Upper lobe of right lung (tissue), 1 donor: ENCODE data around the gene UNC5A. TPM values are rescaled to one million over a fixed set of nuclear protein-coding genes. Genes with fewer than 3 reads are reported as not detected.
A peak's percentile ranks its signal among the peaks of the same experiment; 100 is the strongest.

ENCODE experiments used
- ATAC-seq: fragments of 200-7000 bp; cut with Tn5 transposase; one replicate; pipeline ENCODE4 v1.9.1; 2020; ENCODE audit warnings: mild to moderate bottlenecking, moderate library complexity
- DNase-seq: peaks from one replicate; pipeline ENCODE4 v3.0.0-alpha.2; 2020
- H3K27ac ChIP-seq: fragments of 200-600 bp; one replicate; pipeline ENCODE4 v1.8.0; 2022
- H3K27me3 ChIP-seq: fragments of 200-600 bp; one replicate; pipeline ENCODE4 v1.8.0; 2022; ENCODE audit warnings: mild to moderate bottlenecking
- H3K36me3 ChIP-seq: fragments of 200-600 bp; one replicate; pipeline ENCODE4 v1.8.0; 2022
- H3K4me1 ChIP-seq: fragments of 200-600 bp; one replicate; pipeline ENCODE4 v1.8.0; 2022
- H3K4me3 ChIP-seq: fragments of 200-600 bp; one replicate; pipeline ENCODE4 v1.8.0; 2022; ENCODE audit warnings: mild to moderate bottlenecking
- H3K9me3 ChIP-seq: fragments of 200-600 bp; one replicate; pipeline ENCODE4 v1.8.0; 2022
- CTCF ChIP-seq: fragments of 200-600 bp; IDR thresholded peaks from one replicate; pipeline ENCODE4 v1.8.0; 2022; ENCODE audit warnings: antibody characterized with exemption
- intact Hi-C: fragments of 100-400 bp; cut with DNase I; formaldehyde crosslinking; loops from one replicate; pipeline ENCODE4 v1.11.0; 2022
- total RNA-seq: library from RNA; stranded (reverse); fragmentation: NEBNext Ultra II Directional; extraction: Animal tissue kit (Norgen Biotek cat#: 25700); gene quantifications from one replicate; pipeline ENCODE4 v1.2.1, GENCODE V29; 2021
- donor health status: DM: no; HTN: yes; CAD: no; lungs with severe emphysema.

UNC5A gene
- total RNA-seq, 1 donor from 2014 or later, result 0.46 TPM

DNA sequence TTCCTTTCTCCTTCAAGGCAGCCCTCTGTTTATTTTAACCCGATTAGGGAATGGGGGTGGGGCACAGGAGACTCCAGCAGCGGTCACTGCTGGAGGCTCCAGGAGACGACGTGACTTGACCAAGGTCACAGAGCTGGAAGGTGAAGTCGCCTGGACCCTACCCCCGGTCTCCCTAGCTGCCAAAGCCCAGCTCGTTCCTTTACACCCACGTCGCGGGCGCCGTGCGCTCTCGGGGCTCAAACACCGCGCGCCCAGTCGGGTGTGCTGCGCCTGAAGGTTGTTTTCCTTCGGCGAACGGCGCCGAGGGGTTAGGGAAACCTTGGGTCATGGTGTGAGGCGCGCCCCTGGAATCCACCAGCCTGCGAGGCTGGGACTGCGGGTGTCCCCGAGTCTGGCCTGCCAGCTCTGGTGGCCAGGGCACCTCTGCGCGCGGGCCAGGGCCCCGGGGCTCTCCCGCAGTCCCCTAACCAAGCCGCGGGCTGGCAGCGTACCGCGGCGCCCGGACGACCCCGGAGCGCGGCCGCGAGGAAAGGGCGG lies 747 bp upstream of the UNC5A start:
- no peak for TF ChIP-seq CTCF
- Histone ChIP-seq H3K9me3 (no peaks in the 10 kb centered on the region), H3K4me1 (no peaks in the 10 kb centered on the region), H3K4me3 (no peak overlapping the region), H3K27ac (no peak overlapping the region), H3K27me3 (peaks cover 89% of the 10 kb centered on the region), H3K36me3 (no peaks in the 10 kb centered on the region)
- intact Hi-C loops, result no loop called here
- ATAC-seq (no peak), DNase-seq (no peak)

DNA sequence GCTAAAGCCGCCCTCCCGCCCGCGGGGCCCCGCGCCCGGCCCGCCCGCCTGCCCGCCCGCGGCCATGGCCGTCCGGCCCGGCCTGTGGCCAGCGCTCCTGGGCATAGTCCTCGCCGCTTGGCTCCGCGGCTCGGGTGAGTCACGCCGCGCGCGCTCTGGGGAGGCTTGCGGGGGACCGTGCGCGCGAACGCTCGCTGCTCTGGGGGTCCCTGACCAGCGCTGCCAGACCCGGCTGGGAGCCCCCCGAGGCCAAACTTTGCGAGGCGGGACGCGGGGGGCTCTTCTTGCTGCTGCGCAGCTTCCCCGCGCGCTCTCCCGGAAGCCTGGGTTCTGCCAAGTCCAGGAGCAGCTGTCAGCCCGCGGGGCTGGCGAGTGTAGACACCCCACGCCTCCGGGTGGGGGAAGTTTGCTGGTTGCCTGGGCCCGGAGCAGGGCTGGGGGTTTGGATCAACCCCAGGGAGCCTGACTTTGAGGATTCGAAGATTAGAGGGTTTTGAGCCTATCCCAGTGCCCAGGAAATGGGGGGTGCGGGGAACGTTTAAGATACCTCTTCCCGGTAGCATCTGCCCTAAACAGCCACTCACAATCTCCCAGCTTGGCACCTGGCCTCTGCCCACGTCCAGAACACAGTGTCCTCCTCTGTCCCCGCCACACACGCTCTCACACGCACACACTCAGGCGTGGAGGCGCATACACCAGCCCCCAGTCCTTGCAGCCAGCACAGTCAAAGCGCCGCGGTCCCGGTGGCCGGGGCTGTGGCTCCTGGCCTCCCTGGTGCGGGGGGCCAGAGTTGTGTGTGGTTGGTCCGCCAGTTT lies 535 bp downstream of the UNC5A start:
- H3K27ac ChIP-seq, result no peak overlapping the region
- no peaks in the 10 kb centered on the region for H3K4me1 ChIP-seq
- no peaks in the 10 kb centered on the region for H3K9me3 ChIP-seq
- ATAC-seq (no peak), DNase-seq (no peak)
- H3K27me3 ChIP-seq, result peaks cover 92% of the 10 kb centered on the region
- no peak overlapping the region for H3K4me3 ChIP-seq
- intact Hi-C loops, result no loop called here
- no peaks in the 10 kb centered on the region for H3K36me3 ChIP-seq
- no peak for TF ChIP-seq CTCF

DNA sequence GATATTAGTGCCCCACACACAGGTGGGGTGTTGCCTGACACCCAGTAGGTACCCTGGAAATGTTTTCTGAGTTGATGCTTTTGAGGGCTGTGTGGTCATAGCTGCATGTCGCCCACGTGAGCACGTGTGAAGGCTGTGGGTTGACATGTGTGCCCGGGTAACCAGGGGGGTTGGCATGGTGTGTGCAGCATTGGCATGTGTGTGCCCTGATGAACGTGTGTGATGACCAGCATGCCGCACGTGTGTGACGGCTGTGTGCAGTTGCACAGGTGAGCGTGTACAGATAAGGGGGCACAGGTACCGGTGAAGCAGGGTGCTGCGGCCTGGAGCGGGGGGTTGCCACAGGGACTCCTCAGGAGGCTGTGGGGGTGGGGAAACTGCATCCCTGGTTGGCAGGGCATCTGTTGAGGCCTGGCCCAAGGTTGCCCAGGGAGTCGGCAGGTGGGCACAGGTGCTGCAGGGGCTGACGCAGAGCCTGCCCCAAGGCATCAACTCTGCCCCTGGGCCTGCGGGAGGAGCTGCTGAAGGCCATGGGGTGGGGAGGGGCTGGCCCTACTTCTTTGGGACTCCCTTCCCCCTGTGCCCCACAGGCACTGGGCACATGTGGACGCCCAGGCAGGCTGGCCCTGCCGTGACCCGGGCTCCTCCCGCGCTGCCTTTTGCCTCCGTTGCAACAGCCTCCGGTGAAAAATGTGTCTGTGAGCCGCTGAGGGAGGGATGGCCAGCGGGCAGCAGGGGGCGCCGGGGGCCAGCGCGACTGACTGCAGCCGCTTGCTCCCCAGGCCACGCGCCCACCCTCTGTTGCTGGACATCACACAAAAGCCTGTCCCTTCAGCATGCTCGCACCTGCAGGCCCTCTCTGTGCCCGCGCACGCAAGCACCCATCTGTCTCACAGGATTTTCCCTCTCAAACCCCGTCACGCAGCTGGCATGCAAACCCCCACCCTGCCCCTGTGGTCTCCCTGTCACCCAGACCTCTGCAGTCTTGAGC lies 2.2 kb downstream of the UNC5A start:
- peak; percentile 27 for TF ChIP-seq CTCF
- intact Hi-C loops, result no loop called here
- Histone ChIP-seq H3K9me3 (no peaks in the 10 kb centered on the region), H3K27ac (no peak overlapping the region), H3K4me1 (no peaks in the 10 kb centered on the region), H3K27me3 (peaks cover 94% of the 10 kb centered on the region), H3K36me3 (no peaks in the 10 kb centered on the region), H3K4me3 (no peak overlapping the region)
- peak; percentile 21 for ATAC-seq
- no peak for DNase-seq

DNA sequence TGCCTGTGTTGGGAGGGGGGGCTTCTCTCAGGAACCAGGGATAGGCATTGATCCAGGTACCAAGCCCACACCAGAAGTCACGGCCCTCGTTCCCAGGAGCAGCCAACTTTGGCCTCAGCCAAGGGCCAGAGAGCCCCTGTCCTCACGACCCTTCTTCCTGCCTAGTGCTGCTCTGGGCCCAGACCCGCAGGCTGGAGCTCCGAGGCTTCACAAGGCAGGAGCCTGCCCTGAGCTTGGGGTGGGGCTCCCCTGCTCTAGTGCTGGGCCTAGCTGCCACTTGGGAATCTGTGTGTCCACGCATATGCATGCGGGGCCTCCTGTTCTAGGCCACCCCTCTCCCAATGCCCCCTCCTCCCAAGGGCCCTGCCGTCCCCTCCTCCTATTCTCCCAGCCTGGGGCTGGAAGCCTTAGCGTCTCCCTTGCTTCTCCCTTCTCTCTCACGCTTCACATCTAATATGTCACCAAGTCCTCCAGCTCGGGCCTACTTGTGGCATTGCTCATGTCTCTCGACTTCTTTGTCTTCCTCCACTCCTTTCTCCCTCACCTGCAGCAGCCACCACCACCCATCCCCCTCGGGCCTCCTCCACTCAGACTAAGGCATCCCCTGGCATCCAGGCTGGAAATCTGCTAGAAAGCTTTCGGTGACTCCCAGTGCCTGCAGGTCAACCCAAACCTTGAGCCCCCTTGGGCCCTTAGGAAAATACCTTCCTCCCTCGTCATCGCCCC lies 3.4 kb downstream of the UNC5A start:
- DNase-seq (no peak), ATAC-seq (no peak)
- Histone ChIP-seq H3K27ac (no peak overlapping the region), H3K9me3 (no peaks in the 10 kb centered on the region), H3K4me1 (no peaks in the 10 kb centered on the region), H3K36me3 (no peaks in the 10 kb centered on the region), H3K27me3 (peaks cover 94% of the 10 kb centered on the region), H3K4me3 (no peak overlapping the region)
- intact Hi-C loops, result no loop called here
- TF ChIP-seq CTCF, result no peak

DNA sequence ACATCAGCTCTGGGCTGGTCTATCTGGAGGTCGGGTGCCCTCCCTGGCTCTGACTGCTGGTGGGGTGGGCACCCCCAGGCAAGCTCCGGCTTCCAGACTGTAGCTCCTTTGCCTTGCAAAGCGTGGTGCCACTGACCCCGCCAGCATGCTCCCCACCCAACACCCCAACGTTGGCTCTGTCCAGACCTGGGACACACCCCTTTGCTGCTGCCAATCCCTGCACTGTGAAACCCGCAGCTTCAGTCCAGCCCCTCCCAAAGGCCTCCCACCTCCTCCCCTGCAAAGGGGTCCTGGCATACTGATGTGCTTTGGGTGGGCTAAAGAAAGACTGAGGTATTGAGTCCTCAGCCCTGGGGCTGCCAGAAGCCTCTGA lies 3.9 kb downstream of the UNC5A start:
- Histone ChIP-seq H3K27me3 (peaks cover 94% of the 10 kb centered on the region), H3K36me3 (no peaks in the 10 kb centered on the region), H3K4me3 (no peak overlapping the region), H3K4me1 (no peaks in the 10 kb centered on the region), H3K9me3 (no peaks in the 10 kb centered on the region), H3K27ac (no peak overlapping the region)
- DNase-seq (no peak), ATAC-seq (no peak)
- no peak for TF ChIP-seq CTCF
- intact Hi-C loops, result no loop called here
